A673 (cell line): Measurements from ENCODE around the gene MYCL.

Experiments
- CTCF ChIP-seq: fragments of 300-800, 200-600 bp; sonication (generic); conservative IDR thresholded peaks from 2 replicates; pipeline ENCODE4 v1.5.1; 2017; ENCODE audit warnings: low read depth, mild to moderate bottlenecking, antibody characterized with exemption, low read length, moderate library complexity, mixed read lengths
- EZH2 ChIP-seq: fragments of 200-600 bp; sonication (generic); IDR thresholded peaks from 2 replicates; pipeline ENCODE4 v1.6.1; 2017; ENCODE audit warnings: borderline replicate concordance, low read depth, mild to moderate bottlenecking, mixed read lengths, antibody characterized with exemption, low read length; ENCODE audit not compliant: poor library complexity, severe bottlenecking

- TF ChIP-seq CTCF (no peak), EZH2 (no peak)
These were observed 6.1 kb upstream of the MYCL start for GRCh38 chr1:39907528-39908453.
